Stimulated activated naive CD8-positive, alpha-beta T cell treated with anti-CD3 and anti-CD28 coated beads, Interleukin-15, Interleukin-2, amounts not matched to agents 100 ng/mL and 50 ng/mL, for 24 hours (primary cell): ENCODE measurements around the gene DET1.
"Not testable (repeated sequence)": the region's sequence is repeated elsewhere in the genome, so short reads cannot be mapped to it uniquely, and the experiment has no call there.

Source experiments
- H3K27ac Mint-ChIP-seq: one replicate; pipeline ENCODE4 v1.8.0; 2021; ENCODE audit warnings: mild to moderate bottlenecking, mixed read lengths
- H3K27me3 Mint-ChIP-seq: one replicate; pipeline ENCODE4 v1.8.0; 2021; ENCODE audit warnings: mixed read lengths
- H3K36me3 Mint-ChIP-seq: one replicate; pipeline ENCODE4 v1.8.0; 2021; ENCODE audit warnings: low read depth, mixed read lengths
- H3K4me1 Mint-ChIP-seq: one replicate; pipeline ENCODE4 v1.8.0; 2021; ENCODE audit warnings: low read depth, mixed read lengths
- H3K4me3 Mint-ChIP-seq: one replicate; pipeline ENCODE4 v1.8.0; 2021; ENCODE audit warnings: mild to moderate bottlenecking, mixed read lengths
- H3K9me3 Mint-ChIP-seq: one replicate; pipeline ENCODE4 v1.8.0; 2021; ENCODE audit warnings: mixed read lengths

DET1 gene

DNA sequence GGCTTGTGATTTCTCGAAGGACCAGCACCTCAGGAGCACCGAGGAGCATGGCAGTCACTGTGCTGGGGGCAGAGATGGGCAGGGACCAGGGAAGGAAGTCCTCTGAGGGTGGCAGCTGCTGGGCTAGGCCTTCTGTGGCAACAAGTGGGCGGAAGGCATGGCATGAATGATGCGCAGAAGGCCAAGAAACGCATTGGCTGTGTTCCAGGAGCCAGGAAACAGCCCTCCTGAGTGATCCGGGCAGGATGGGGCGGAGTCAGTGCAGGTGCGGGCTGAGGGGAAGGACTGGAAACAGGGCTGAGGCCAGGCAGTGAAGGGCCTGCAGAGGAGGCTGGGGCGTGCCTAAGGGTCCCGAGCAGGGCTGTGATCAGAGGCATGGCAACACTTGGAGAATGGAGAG lies 55.3 kb downstream of the DET1 start:
- no peaks in the 10 kb centered on the region for H3K9me3 Mint-ChIP-seq
- H3K27ac Mint-ChIP-seq: no peak overlapping the region
- H3K4me1 Mint-ChIP-seq: no peaks in the 10 kb centered on the region
- no peaks in the 10 kb centered on the region for H3K36me3 Mint-ChIP-seq
- no peaks in the 10 kb centered on the region for H3K27me3 Mint-ChIP-seq
- H3K4me3 Mint-ChIP-seq: no peak overlapping the region

DNA sequence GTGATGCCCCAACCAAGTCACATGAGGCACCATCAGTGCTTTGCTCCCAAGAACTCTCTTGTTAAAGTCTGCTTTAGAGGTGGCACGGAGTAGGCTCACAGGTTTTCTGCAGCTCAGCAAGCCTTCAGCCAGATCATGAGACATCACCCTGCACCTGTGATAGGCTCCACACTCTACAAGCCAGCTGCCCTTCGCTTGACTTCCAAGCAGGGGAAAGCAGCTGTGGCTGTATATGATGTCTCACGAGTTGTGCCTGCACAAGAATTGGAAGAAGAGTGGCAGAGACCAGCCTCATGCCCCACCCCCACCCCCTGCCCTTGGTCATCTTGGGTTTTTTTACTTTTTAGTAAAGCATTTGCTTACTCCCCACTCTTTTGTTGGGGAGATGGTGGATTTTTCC lies 56.4 kb downstream of the DET1 start:
- Mint-ChIP-seq H3K27ac (no peak overlapping the region), H3K9me3 (no peaks in the 10 kb centered on the region)

DNA sequence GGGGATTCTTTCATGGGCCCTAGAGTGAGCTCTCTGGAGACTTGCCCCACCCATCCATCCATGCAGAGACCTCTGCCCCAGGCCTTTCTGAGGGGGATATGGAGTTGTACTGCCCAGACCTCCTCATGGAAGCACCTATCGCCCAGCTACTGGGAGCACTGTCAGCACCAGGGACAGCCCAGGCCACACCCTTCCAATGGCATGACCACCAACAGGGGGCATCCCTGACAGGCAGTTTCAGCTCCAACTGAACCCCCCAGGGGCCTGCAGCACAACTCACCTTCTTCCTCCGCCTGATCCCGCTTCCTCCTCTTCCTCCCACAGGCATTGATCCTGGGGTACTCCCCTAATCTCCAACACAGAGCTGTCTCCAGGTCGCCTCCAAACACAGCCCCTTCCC lies 57.2 kb downstream of the DET1 start:
- H3K27ac Mint-ChIP-seq: no peak overlapping the region
- no peaks in the 10 kb centered on the region for H3K27me3 Mint-ChIP-seq
- no peaks in the 10 kb centered on the region for H3K4me1 Mint-ChIP-seq
- no peak overlapping the region for H3K4me3 Mint-ChIP-seq
- no peaks in the 10 kb centered on the region for H3K36me3 Mint-ChIP-seq
- H3K9me3 Mint-ChIP-seq: no peaks in the 10 kb centered on the region

More for the DNA sequence above, 56.4 kb downstream of the DET1 start:
- H3K4me1 Mint-ChIP-seq: no peaks in the 10 kb centered on the region
- H3K4me3 Mint-ChIP-seq: no peak overlapping the region
- no peaks in the 10 kb centered on the region for H3K27me3 Mint-ChIP-seq
- no peaks in the 10 kb centered on the region for H3K36me3 Mint-ChIP-seq

DNA sequence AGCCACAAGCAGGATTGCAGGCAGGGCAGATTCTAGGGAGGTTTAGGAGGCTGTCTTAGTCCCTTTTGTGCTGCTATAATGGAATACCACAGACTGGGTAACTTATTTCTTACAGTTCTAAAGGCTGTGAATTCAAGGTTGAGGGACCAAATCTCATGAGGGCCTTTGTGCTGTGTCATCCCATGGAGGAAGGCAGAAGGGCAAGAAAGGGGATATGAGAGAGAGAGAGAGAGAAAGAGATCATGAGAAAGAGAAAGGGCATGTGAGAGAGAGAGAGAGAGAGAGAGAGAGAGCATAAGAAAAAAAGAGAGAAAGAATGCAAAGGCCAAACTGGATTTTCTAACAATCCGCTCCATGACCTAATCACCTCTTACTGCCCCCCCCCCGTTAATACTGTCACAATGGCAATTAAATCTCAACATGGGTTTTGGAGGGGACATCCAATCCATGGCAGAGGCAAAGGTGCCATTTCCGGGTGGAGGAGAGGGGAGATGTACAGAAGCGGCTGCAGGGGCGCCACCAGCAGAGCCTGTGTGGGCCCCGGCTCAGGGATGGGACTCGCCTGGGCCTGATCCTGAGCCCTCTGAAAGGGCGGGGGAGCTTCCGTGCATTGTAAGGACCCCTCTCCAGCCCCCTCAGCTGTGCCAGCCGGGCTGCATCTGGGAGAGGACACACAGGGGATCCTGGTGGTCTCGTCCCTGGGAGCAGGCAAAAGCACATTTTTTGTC lies 58.5 kb downstream of the DET1 start:
- Mint-ChIP-seq H3K4me3 (no peak overlapping the region), H3K9me3 (no peaks in the 10 kb centered on the region), H3K27ac (peak overlapping the region; percentile 22), H3K27me3 (no peaks in the 10 kb centered on the region), H3K4me1 (no peaks in the 10 kb centered on the region), H3K36me3 (no peaks in the 10 kb centered on the region)

DNA sequence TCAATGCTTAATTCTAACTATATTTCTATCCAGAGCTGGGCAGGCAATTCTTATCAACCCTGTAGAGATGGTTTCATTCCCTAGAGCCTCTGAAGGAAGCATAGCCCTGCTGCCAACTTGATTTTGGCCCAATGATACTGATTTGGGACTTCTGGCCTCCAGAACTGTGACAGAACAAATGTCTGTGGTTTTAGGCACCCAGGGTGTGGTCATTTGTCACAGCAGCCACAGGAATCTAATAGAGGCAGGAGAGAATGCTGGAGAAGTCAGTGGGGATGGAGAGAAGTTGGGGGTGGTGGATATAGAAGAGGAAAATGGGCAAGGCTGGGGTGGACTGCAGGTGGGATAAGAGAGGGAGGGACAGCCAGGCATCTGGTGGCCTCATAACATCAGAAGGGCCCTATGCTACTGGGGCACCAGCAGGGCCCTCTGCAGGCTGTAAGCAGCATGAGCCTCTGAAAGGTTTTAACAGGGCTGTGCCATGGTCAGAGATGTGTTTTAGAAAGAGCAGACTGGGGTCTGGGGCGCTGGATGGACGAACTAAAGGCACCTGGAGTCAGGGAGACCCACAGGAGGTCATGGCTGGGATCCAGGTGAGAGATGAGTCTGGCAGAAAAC lies 59.2 kb downstream of the DET1 start:
- no peaks in the 10 kb centered on the region for H3K9me3 Mint-ChIP-seq
- H3K4me3 Mint-ChIP-seq: no peak overlapping the region
- no peaks in the 10 kb centered on the region for H3K27me3 Mint-ChIP-seq
- H3K36me3 Mint-ChIP-seq: no peaks in the 10 kb centered on the region
- no peaks in the 10 kb centered on the region for H3K4me1 Mint-ChIP-seq
- H3K27ac Mint-ChIP-seq: peak overlapping the region; percentile 22

DNA sequence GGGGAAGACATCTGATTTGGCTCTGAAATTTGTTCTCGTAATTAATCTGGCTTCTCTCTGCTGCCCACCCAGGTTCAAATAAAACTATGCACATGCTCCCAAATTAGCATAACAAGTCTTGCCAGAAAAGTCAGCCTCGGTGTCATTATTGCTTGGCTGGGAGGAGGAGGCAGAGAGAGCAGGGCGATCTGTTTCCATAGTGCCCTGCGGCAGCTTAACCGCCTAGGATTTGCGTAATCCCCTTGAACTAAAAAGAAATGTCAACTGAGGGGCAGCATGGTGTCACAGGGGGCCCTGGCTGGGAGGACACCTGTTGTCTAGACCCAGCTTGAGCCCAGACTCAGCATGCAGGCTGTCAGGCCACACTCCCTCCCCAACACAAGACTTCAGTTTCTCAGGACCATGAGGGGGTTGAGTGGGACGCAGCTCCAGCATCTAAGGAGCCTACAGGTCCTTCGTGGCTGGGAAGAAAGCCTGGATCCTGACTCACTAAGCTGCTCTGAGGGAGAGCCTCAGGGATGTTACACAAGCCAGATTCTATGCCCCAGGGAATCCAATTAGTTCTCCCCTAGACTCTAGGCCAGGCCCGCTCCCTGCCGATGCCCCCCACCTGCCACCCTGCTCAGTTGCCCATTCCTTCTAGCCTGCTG lies 61.7 kb downstream of the DET1 start:
- Mint-ChIP-seq H3K27ac (no peak overlapping the region), H3K9me3 (no peaks in the 10 kb centered on the region), H3K27me3 (no peaks in the 10 kb centered on the region), H3K4me1 (no peaks in the 10 kb centered on the region), H3K4me3 (no peak overlapping the region), H3K36me3 (no peaks in the 10 kb centered on the region)

DNA sequence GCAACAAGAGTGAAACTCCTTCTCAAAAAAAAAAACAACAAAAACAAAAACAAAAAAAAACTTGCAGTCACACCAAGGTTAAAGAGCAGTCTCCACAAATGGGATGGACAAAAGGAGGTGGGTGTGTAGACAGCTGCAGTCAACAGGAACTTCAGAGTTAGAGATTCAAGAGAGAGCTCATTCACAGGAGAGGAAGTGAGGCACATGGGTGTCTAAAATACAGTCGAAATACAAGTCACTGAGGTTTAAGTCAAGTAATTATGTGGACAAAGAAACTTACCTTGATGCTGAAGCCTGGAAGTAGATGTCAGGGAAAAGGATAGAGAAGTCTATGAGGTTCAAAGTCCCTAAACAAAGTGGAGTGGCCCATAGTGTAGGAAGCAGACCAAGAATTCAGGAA lies 64.2 kb downstream of the DET1 start:
- Mint-ChIP-seq H3K9me3 (no peaks in the 10 kb centered on the region), H3K4me3 (no peak overlapping the region), H3K4me1 (no peaks in the 10 kb centered on the region), H3K27ac (no peak overlapping the region), H3K36me3 (peaks cover 15% of the 10 kb centered on the region), H3K27me3 (no peaks in the 10 kb centered on the region)

DNA sequence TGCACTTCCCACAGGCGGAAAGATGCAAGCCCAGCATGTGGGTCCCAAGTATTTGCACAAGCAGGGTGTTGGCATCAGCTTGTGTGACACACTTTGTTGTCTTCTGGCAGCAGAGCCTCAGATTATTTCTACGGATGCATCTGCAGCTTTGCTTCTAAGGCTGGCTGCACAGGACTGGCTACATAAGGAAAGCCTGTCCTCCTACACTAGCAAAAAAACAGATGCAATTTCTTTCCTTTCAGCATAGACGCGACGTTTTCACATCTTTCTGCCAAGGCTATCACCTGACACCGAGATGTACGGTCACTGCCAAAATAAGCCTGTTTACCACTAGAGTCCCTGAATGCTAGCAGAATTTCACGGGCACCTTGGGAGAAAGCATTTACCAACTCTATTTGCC lies 65.5 kb downstream of the DET1 start:
- no peaks in the 10 kb centered on the region for H3K4me1 Mint-ChIP-seq
- H3K27me3 Mint-ChIP-seq: no peaks in the 10 kb centered on the region
- H3K4me3 Mint-ChIP-seq: no peak overlapping the region
- H3K27ac Mint-ChIP-seq: no peak overlapping the region
- peaks cover 22% of the 10 kb centered on the region for H3K36me3 Mint-ChIP-seq
- no peaks in the 10 kb centered on the region for H3K9me3 Mint-ChIP-seq

DNA sequence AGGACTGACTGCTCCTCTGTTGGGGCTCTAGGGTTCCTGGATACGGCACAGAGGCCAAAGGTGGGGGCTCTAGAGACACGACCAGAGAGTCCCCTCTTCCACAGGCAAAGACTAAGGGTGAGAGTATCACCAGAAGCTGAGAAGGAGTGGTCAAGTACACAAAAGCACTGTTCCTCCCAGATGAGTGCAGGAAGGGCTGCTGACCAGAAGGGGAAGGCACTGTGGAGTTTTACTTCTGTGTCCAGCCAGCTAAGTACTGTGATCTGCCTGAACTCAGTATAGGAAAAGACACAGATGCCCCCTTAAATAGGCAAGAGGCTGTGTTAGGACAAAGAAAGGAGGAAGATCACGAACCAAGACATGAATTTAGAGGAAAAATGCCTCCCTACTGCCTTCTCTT lies 67.3 kb downstream of the DET1 start:
- Mint-ChIP-seq H3K36me3 (peaks cover 32% of the 10 kb centered on the region), H3K27me3 (no peaks in the 10 kb centered on the region), H3K9me3 (no peaks in the 10 kb centered on the region), H3K27ac (no peak overlapping the region), H3K4me3 (no peak overlapping the region), H3K4me1 (no peaks in the 10 kb centered on the region)

DNA sequence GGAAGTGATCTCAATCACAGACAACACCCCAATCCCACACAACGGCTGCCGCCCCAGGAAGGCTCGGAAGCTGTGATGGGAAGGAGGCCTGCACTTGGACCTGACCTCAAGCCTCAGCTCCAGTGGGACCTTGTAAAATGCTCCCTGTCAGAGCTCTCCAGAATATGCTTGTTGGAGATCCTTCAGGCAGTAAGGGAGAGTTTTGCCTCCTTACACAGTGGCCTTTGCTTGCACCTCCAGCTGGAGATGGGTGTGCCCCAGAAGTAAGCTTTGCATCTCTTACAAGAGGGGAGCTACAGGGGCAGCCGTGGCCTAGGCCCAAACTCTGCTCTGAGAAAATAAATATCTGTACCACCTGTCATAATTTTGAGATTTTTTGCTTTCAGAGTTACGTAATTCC lies 68.6 kb downstream of the DET1 start:
- Mint-ChIP-seq H3K27me3 (no peaks in the 10 kb centered on the region), H3K9me3 (no peaks in the 10 kb centered on the region), H3K4me3 (no peak overlapping the region), H3K4me1 (no peaks in the 10 kb centered on the region), H3K36me3 (peaks cover 39% of the 10 kb centered on the region), H3K27ac (no peak overlapping the region)

DNA sequence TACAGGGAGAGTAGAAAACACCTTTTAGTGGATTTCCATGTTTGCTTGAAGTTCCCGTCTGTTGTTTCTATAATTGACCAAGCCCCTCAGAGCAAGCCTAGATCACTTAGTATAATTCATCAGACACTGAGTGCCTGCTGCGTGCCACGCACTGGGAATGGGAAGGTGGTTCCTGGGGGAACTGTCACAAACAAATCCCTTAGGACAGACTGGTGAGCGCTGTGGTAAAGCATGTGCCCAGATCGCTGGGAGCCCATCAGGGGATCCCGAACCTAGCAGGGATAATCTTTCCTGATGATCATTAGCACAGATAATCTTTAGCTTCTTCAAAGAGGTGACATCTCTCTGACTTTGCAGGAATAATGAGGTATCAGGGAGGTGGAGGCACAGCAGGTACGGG lies 69.4 kb downstream of the DET1 start:
- Mint-ChIP-seq H3K27me3 (no peaks in the 10 kb centered on the region), H3K9me3 (no peaks in the 10 kb centered on the region), H3K36me3 (peaks cover 47% of the 10 kb centered on the region), H3K27ac (no peak overlapping the region), H3K4me1 (peaks cover 3% of the 10 kb centered on the region), H3K4me3 (no peak overlapping the region)

DNA sequence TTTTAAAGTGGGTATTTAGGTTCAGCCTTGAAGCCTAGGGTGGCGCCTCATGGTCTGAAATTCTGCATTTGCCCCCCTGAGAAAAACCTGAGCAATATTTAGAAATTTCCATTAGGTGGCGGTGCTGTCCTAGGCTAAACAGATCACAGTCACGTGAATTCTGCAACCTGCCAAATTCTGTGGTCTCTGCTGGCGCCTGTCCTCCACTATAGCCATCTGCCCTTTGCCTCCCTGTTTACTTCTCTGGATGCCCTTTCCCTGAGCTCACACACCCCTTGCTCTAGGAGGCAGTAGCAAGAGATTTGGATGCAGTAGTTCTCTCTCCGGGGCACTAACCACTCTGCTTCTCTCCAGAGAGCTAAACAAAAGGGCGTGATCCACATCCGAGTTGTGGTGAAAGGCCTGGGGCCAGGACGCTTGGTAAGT lies 69.8 kb downstream of the DET1 start:
- no peak overlapping the region for H3K4me3 Mint-ChIP-seq
- H3K27me3 Mint-ChIP-seq: no peaks in the 10 kb centered on the region
- H3K4me1 Mint-ChIP-seq: peaks cover 7% of the 10 kb centered on the region
- H3K9me3 Mint-ChIP-seq: no peaks in the 10 kb centered on the region
- H3K27ac Mint-ChIP-seq: no peak overlapping the region
- H3K36me3 Mint-ChIP-seq: peaks cover 51% of the 10 kb centered on the region

DNA sequence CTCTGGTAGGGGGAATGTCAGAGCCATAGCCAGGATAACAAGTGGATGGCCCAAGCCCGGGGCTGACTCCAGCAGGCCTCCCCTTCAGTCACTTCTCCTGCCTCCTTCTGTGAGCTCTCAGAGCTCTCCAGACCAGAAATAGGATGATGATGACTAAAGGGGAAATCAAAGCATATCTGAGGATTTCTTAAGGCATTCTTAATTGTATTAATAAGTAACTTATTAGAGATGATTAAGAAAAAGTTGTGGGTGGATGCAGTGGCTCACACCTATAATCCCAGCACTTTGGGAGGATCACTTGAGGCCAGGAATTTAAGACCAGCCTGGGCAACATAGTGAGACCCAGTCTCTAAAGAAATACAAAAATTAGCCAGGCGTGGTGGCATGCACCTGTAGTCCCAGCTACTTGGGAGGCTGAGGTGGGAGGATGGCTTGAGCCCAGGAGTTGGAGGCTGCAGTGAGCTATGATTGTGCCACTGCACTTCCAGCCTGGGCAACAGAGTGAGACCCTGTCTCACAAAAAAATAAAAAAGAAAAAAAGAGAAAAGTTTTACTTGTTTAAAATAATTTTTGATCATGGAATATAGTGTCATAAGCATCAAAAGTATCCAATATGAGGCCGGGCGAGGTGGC lies 72.7 kb downstream of the DET1 start:
- H3K4me3 Mint-ChIP-seq, H3K4me1 Mint-ChIP-seq, H3K27ac Mint-ChIP-seq, H3K27me3 Mint-ChIP-seq, H3K9me3 Mint-ChIP-seq: not testable (repeated sequence)
- H3K36me3 Mint-ChIP-seq: peaks cover 47% of the 10 kb centered on the region

DNA sequence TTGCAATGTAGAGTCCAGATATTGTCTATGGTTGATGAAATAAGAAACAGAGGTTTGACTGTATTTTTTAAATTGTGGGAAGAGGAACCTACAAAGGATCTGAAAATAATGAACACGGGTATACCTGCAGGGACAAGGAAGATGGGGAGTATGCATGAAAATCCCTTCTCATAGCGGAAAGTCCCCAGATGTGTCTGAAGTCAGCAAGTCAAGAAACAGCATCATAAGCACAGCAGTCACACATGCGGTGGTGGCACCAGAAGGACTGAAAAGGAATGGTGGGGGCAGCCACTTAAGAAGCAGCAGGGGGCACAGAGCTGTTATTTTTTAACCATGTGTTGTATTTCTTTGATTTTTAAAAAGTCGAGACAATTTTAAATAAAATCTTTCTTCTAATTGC lies 74.3 kb downstream of the DET1 start:
- Mint-ChIP-seq H3K27ac (peak overlapping the region; percentile 63), H3K9me3 (no peaks in the 10 kb centered on the region), H3K4me1 (peaks cover 8% of the 10 kb centered on the region), H3K36me3 (peaks cover 36% of the 10 kb centered on the region), H3K4me3 (no peak overlapping the region), H3K27me3 (no peaks in the 10 kb centered on the region)

DNA sequence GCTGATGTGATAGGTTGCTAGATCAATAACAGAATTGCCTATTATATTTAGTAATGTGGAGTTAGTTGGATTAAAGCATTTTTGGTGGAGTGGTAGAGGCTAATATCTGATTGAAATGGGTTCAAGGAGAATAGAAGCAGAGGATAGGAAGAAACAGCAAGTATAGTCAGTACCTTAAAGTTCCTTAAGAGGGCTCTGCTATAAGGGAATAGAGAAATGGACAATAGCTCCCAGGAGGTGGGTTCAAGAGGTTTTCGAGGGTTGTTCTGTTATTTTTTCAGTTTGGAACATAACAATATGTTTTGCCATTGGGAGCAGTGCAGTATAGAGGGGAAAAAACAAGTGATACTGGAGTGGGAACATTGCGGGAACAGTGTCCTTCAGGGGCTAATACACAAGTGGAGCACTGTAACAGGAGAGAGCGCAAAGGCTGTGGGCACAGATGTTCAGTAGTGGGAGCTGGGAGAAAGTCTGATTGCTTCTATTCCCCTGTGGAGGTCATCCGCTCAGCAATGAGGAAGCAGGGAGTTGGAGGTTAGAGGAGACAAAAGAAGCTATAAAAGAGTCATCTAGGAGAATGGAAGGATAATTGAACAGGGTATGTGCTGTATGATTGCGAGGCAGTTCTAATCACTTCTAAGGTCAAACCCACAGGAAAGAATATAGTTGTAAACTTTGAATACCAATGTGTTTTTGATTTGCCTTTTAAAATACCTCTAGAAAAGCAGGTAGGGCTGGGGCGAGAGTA lies 75.7 kb downstream of the DET1 start:
- peaks cover 30% of the 10 kb centered on the region for H3K36me3 Mint-ChIP-seq
- H3K4me3 Mint-ChIP-seq: no peak overlapping the region
- no peaks in the 10 kb centered on the region for H3K27me3 Mint-ChIP-seq
- H3K4me1 Mint-ChIP-seq: peaks cover 19% of the 10 kb centered on the region
- H3K27ac Mint-ChIP-seq: no peak overlapping the region
- H3K9me3 Mint-ChIP-seq: no peaks in the 10 kb centered on the region
